H1 (cell line): Measurements from ENCODE around the gene ZNF462. TPM values are rescaled to one million over a fixed set of nuclear protein-coding genes. Genes with fewer than 3 reads are reported as not detected.

Source experiments
- HDAC2 ChIP-seq, 2 experiments: fragments of 300-600 bp in 1 of 2; sonication (generic) in 1 of 2; IDR thresholded peaks; 2 replicates each; pipeline ENCODE4 v1.6.1; 2011 to 2012; ENCODE audit warnings: low read depth in 2 of 2, low read length in 2 of 2, mild to moderate bottlenecking in 2 of 2, moderate library complexity in 2 of 2, borderline replicate concordance in 1 of 2, inconsistent platforms in 1 of 2
- polyA plus RNA-seq, 7 experiments: library from polyadenylated mRNA; depleted of rRNA in 3 of 7; stranded (reverse) in 5 of 7; unstranded in 2 of 7; fragments of >200 nt in 5 of 7; fragments of 200-250 nt in 2 of 7; gene quantifications; 1 replicate in 5 of 7; 2 replicates in 1 of 7; 4 replicates in 1 of 7; pipeline versions ENCODE4 v1.2.1 to v1.2.3, GENCODE V29; 2011 to 2013; ENCODE audit warnings: missing spikeins in 2 of 7, mixed read lengths in 2 of 7
- total RNA-seq: library from RNA; stranded (reverse); fragmentation: NEBNext Ultra II Directional; extraction: Animal tissue kit (Norgen Biotek cat#: 25700); gene quantifications from 2 replicates; pipeline ENCODE4 v1.2.1, GENCODE V29; 2021

Gene ZNF462
- total and polyA plus RNA-seq, 2 of the 8 experiments (the other 6 are each of a cell fraction or from before 2014, with no cell fraction given): 30.0 to 163 TPM

DNA sequence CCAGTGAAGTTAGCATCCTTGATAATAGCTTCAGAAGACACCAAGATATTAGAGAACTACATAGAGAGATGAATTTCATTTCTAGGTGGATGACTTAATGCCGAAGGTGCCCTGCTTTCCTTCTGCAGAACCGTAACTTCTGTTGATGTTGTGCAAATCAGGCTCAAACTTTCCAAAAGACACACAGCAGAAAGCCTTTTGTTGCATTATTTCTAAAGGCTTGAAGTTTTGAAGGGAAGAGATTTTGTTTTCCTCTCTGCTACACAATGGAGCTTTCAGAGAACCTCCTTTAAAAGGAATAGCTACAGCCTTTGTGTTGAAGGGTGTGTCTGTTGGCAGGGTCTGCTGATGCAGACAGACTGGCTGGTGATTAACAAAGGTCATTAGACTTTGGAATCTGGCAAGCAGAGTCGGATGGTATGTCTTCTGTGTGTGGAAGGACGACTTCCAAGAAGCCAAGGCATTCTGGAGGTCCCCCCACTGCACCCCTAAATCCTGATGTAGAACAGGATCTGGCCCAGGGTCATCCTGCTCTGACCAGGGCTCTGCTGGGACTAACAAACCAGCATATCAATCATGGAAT lies 57.8 kb downstream of the ZNF462 start (continued):
- TF ChIP-seq HDAC2 (IDR thresholded peaks at IDR 0.05; ENCODE audit: borderline replicate concordance in 1 of 2, low read depth in 2 of 2, low read length in 2 of 2): no peak
